ENCODE data around the gene GALNT18.

The GALNT18 gene

GRCh38 chr11:11493698-11494097 lies 128.1 kb downstream of the GALNT18 start:
- DNase-seq, result no peak

GRCh38 chr11:11491589-11491988 lies 130.2 kb downstream of the GALNT18 start:
- no peak for DNase-seq

- DNase-seq, result no peak
These were observed 130.8 kb downstream of the GALNT18 start for GRCh38 chr11:11491014-11491413.

GRCh38 chr11:11486423-11486822 lies 135.4 kb downstream of the GALNT18 start:
- no peak for DNase-seq

- no peak for DNase-seq
These were observed 135.8 kb downstream of the GALNT18 start for GRCh38 chr11:11486002-11486401.

- DNase-seq, result no peak
These were observed 138.2 kb downstream of the GALNT18 start for GRCh38 chr11:11483627-11484026.

GRCh38 chr11:11482730-11483129 lies 139.1 kb downstream of the GALNT18 start:
- DNase-seq, result no peak

- DNase-seq, result no peak
These were observed 140.4 kb downstream of the GALNT18 start for GRCh38 chr11:11481371-11481770.

GRCh38 chr11:11480971-11481370 lies 140.8 kb downstream of the GALNT18 start:
- DNase-seq, result no peak

- DNase-seq, result no peak
These were observed 143.1 kb downstream of the GALNT18 start for GRCh38 chr11:11478687-11479086.

- DNase-seq, result no peak
These were observed 143.9 kb downstream of the GALNT18 start for GRCh38 chr11:11477695-11478420.

GRCh38 chr11:11476971-11477645 lies 144.7 kb downstream of the GALNT18 start:
- no peak for DNase-seq

- no peak for DNase-seq
These were observed 145.3 kb downstream of the GALNT18 start for GRCh38 chr11:11476499-11476898.

- no peak for DNase-seq
These were observed 149.7 kb downstream of the GALNT18 start for GRCh38 chr11:11472106-11472505.

- no peak for DNase-seq
These were observed 150.6 kb downstream of the GALNT18 start for GRCh38 chr11:11471201-11471600.

GRCh38 chr11:11468954-11469353 lies 152.9 kb downstream of the GALNT18 start:
- DNase-seq, result no peak

- DNase-seq, result no peak
These were observed 154.5 kb downstream of the GALNT18 start for GRCh38 chr11:11467312-11467711.

GRCh38 chr11:11464555-11464954 lies 157.2 kb downstream of the GALNT18 start:
- no peak for DNase-seq

- DNase-seq, result no peak
These were observed 158.4 kb downstream of the GALNT18 start for GRCh38 chr11:11463405-11463804.

- no peak for DNase-seq
These were observed 160.3 kb downstream of the GALNT18 start for GRCh38 chr11:11461473-11461872.

- no peak for DNase-seq
These were observed 162.2 kb downstream of the GALNT18 start for GRCh38 chr11:11459578-11459977.

- DNase-seq, result no peak
These were observed 163.3 kb downstream of the GALNT18 start for GRCh38 chr11:11458485-11458884.

GRCh38 chr11:11458001-11458400 lies 163.8 kb downstream of the GALNT18 start:
- no peak for DNase-seq

- DNase-seq, result no peak
These were observed 164.9 kb downstream of the GALNT18 start for GRCh38 chr11:11456866-11457265.
